IPS-20b (cell line): ENCODE results near the gene SLC25A53.
A peak's percentile ranks its signal among the peaks of the same experiment; 100 is the strongest.

Source experiments
- H3K27ac ChIP-seq: one replicate; pipeline ENCODE4 v1.5.1; 2013; ENCODE audit warnings: low read length
- H3K27me3 ChIP-seq: 2 replicates; pipeline ENCODE4 v1.6.1; 2013; ENCODE audit warnings: mild to moderate bottlenecking, low read length, inconsistent platforms; ENCODE audit not compliant: insufficient read depth
- H3K36me3 ChIP-seq: 2 replicates; pipeline ENCODE4 v1.6.1; 2013; ENCODE audit warnings: low read depth, mild to moderate bottlenecking, inconsistent platforms, low read length, moderate library complexity; ENCODE audit not compliant: insufficient read depth
- H3K4me1 ChIP-seq: 2 replicates; pipeline ENCODE4 v1.6.1; 2013; ENCODE audit warnings: mild to moderate bottlenecking, control low read depth, inconsistent platforms, low read length, moderate library complexity; ENCODE audit not compliant: insufficient read depth
- H3K4me3 ChIP-seq: 2 replicates; pipeline ENCODE4 v1.5.1; 2013; ENCODE audit warnings: mild to moderate bottlenecking, low read length, inconsistent platforms
- H3K9ac ChIP-seq: 2 replicates; pipeline ENCODE4 v1.6.1; 2013; ENCODE audit warnings: low read depth, mild to moderate bottlenecking, inconsistent platforms, low read length, moderate library complexity
- H3K9me3 ChIP-seq: 2 replicates; pipeline ENCODE4 v1.6.1; 2013; ENCODE audit warnings: mild to moderate bottlenecking, low read depth, low read length, inconsistent platforms; ENCODE audit not compliant: insufficient read depth

SLC25A53 gene

GRCh38 chrX:104168127-104168526, 11.3 kb upstream of the SLC25A53 start:
- peak overlapping the region; percentile 82; the same call in 1 of the 2 replicates for H3K4me3 ChIP-seq
- H3K36me3 ChIP-seq = no peaks in the 10 kb centered on the region
- no peaks in the 10 kb centered on the region for H3K9me3 ChIP-seq
- no peaks in the 10 kb centered on the region; the same call in 1 of the 2 replicates for H3K27me3 ChIP-seq
- no peak overlapping the region for H3K27ac ChIP-seq
- H3K4me1 ChIP-seq = no peaks in the 10 kb centered on the region
- peak overlapping the region; percentile 72; the same call in 1 of the 2 replicates for H3K9ac ChIP-seq

- H3K36me3 ChIP-seq = no peaks in the 10 kb centered on the region
- peak overlapping the region; percentile 82 for H3K4me3 ChIP-seq
- no peaks in the 10 kb centered on the region for H3K9me3 ChIP-seq
- peak overlapping the region; percentile 72; the same call in 1 of the 2 replicates for H3K9ac ChIP-seq
- no peaks in the 10 kb centered on the region; the same call in 1 of the 2 replicates for H3K27me3 ChIP-seq
- H3K27ac ChIP-seq = no peak overlapping the region
- H3K4me1 ChIP-seq = no peaks in the 10 kb centered on the region
Measured at GRCh38 chrX:104166735-104167436, 10.1 kb upstream of the SLC25A53 start.

GRCh38 chrX:104165894-104166734, 9.3 kb upstream of the SLC25A53 start, which contains the start of gene FAM199X:
Gene FAM199X, plus strand, starts transcription at chrX:104166453. Its CDS starts 333 bp downstream, at chrX:104166786.
- no peaks in the 10 kb centered on the region for H3K36me3 ChIP-seq
- peak within 1 kb of the TSS; percentile 72; the same call in 1 of the 2 replicates for H3K9ac ChIP-seq
- H3K27ac ChIP-seq = no peak within 1 kb of the TSS
- no peaks in the 10 kb centered on the region; the same call in 1 of the 2 replicates for H3K27me3 ChIP-seq
- no peaks in the 10 kb centered on the region for H3K9me3 ChIP-seq
- peak within 1 kb of the TSS; percentile 82 for H3K4me3 ChIP-seq
- no peaks in the 10 kb centered on the region for H3K4me1 ChIP-seq

- no peak overlapping the region for H3K9ac ChIP-seq
- H3K4me3 ChIP-seq = no peak overlapping the region
- H3K27ac ChIP-seq = no peak overlapping the region
- no peaks in the 10 kb centered on the region for H3K9me3 ChIP-seq
- H3K36me3 ChIP-seq = no peaks in the 10 kb centered on the region
- no peaks in the 10 kb centered on the region for H3K27me3 ChIP-seq
- H3K4me1 ChIP-seq = no peaks in the 10 kb centered on the region
Measured at GRCh38 chrX:104151037-104151436, 5.8 kb downstream of the SLC25A53 start.

GRCh38 chrX:104141087-104141760, 15.6 kb downstream of the SLC25A53 start:
- Histone ChIP-seq H3K9me3 (no peaks in the 10 kb centered on the region), H3K4me3 (no peak overlapping the region), H3K27me3 (no peaks in the 10 kb centered on the region), H3K36me3 (no peaks in the 10 kb centered on the region), H3K4me1 (no peaks in the 10 kb centered on the region), H3K9ac (no peak overlapping the region), H3K27ac (no peak overlapping the region)

GRCh38 chrX:104137496-104137895, 19.3 kb downstream of the SLC25A53 start:
- H3K9ac ChIP-seq = no peak overlapping the region
- no peaks in the 10 kb centered on the region for H3K9me3 ChIP-seq
- no peak overlapping the region for H3K4me3 ChIP-seq
- H3K4me1 ChIP-seq = no peaks in the 10 kb centered on the region
- H3K36me3 ChIP-seq = no peaks in the 10 kb centered on the region
- no peak overlapping the region for H3K27ac ChIP-seq
- H3K27me3 ChIP-seq = no peaks in the 10 kb centered on the region

GRCh38 chrX:104136241-104137019, 20.4 kb downstream of the SLC25A53 start:
- Histone ChIP-seq H3K36me3 (no peaks in the 10 kb centered on the region), H3K4me1 (no peaks in the 10 kb centered on the region), H3K27me3 (no peaks in the 10 kb centered on the region), H3K4me3 (peak overlapping the region; percentile 59), H3K9me3 (no peaks in the 10 kb centered on the region), H3K27ac (no peak overlapping the region), H3K9ac (no peak overlapping the region)

GRCh38 chrX:104135677-104136076, 21.1 kb downstream of the SLC25A53 start:
- no peaks in the 10 kb centered on the region for H3K9me3 ChIP-seq
- H3K4me1 ChIP-seq = no peaks in the 10 kb centered on the region
- H3K27me3 ChIP-seq = no peaks in the 10 kb centered on the region
- H3K4me3 ChIP-seq = no peak overlapping the region
- no peak overlapping the region for H3K27ac ChIP-seq
- H3K36me3 ChIP-seq = no peaks in the 10 kb centered on the region
- H3K9ac ChIP-seq = no peak overlapping the region

- no peaks in the 10 kb centered on the region for H3K4me1 ChIP-seq
- no peak overlapping the region for H3K4me3 ChIP-seq
- no peaks in the 10 kb centered on the region for H3K9me3 ChIP-seq
- H3K27me3 ChIP-seq = no peaks in the 10 kb centered on the region
- no peaks in the 10 kb centered on the region for H3K36me3 ChIP-seq
- H3K27ac ChIP-seq = no peak overlapping the region
- no peak overlapping the region for H3K9ac ChIP-seq
Measured at GRCh38 chrX:104134583-104135261, 22.1 kb downstream of the SLC25A53 start.

- no peak overlapping the region for H3K27ac ChIP-seq
- H3K9me3 ChIP-seq = no peaks in the 10 kb centered on the region
- no peak overlapping the region for H3K9ac ChIP-seq
- no peaks in the 10 kb centered on the region for H3K4me1 ChIP-seq
- H3K36me3 ChIP-seq = no peaks in the 10 kb centered on the region
- H3K27me3 ChIP-seq = no peaks in the 10 kb centered on the region
- H3K4me3 ChIP-seq = no peak overlapping the region
Measured at GRCh38 chrX:104130808-104131207, 26.0 kb downstream of the SLC25A53 start.
